Prostate gland (tissue), 2 donors: ENCODE data around the gene MRPS23. TPM values are rescaled to one million over a fixed set of nuclear protein-coding genes. Genes with fewer than 3 reads are reported as not detected.

Source experiments
- DNase-seq: peaks from one replicate; pipeline ENCODE4 v3.0.0-alpha.2; 2019; ENCODE audit warnings: low spot score
- H3K27ac ChIP-seq, 2 donors: fragments of 200-600 bp; sonication (generic); 2 replicates each; pipeline ENCODE4 v1.5.1; 2017 to 2019
- H3K27me3 ChIP-seq: fragments of 200-600 bp; sonication (generic); replicated peaks from 2 replicates; pipeline ENCODE4 v1.5.1; 2019; ENCODE audit not compliant: insufficient read depth
- H3K36me3 ChIP-seq, 2 donors: fragments of 200-600 bp; sonication (generic); 1 replicate in 1 of 2; 2 replicates in 1 of 2; pipeline versions ENCODE4 v1.5.1 to v1.8.1; 2017 to 2019
- H3K4me1 ChIP-seq: fragments of 200-600 bp; sonication (generic); replicated peaks from 2 replicates; pipeline ENCODE4 v1.5.1; 2019
- H3K4me3 ChIP-seq, 2 donors: fragments of 200-600 bp; sonication (generic); 2 replicates each; pipeline ENCODE4 v1.5.1; 2017 to 2019
- H3K9me3 ChIP-seq: fragments of 200-600 bp; sonication (generic); 2 replicates; pipeline ENCODE4 v1.5.1; 2017
- CTCF ChIP-seq, 4 experiments: fragments of 200-600 bp in 2 of 4; fragments of 450-650 bp in 2 of 4; sonication (generic) in 2 of 4; IDR thresholded peaks; 1 replicate in 3 of 4; 2 replicates in 1 of 4; pipeline ENCODE4 v1.5.1; 2016 to 2019; ENCODE audit warnings: antibody characterized with exemption in 4 of 4, mild to moderate bottlenecking in 2 of 4, moderate library complexity in 2 of 4
- POLR2A ChIP-seq: fragments of 450-650 bp; IDR thresholded peaks from one replicate; pipeline ENCODE4 v1.6.1; 2016; ENCODE audit warnings: antibody characterized with exemption, mild to moderate bottlenecking
- POLR2AphosphoS5 ChIP-seq: sonication (generic); formaldehyde crosslinking; IDR thresholded peaks from one replicate; pipeline ENCODE4 v1.6.1; 2017; ENCODE audit warnings: antibody characterized with exemption
- WGBS: methylation state at CpG from one replicate; pipeline ENCODE4 v1.1.5; 2018; 5-methylcytosine and 5-hydroxymethylcytosine counted together
- intact Hi-C: fragments of 100-400 bp; cut with DNase I; formaldehyde crosslinking; loops from one replicate; pipeline ENCODE4 v1.14.2; 2022
- total RNA-seq, 2 donors: library from RNA; depleted of rRNA; stranded (reverse); fragments of >200 nt; gene quantifications; one replicate each; pipeline ENCODE4 v1.1.0, GENCODE V29; 2016

MRPS23 gene
- total RNA-seq, 2 donors from 2014 or later: 29.0 to 43.1 TPM

DNA sequence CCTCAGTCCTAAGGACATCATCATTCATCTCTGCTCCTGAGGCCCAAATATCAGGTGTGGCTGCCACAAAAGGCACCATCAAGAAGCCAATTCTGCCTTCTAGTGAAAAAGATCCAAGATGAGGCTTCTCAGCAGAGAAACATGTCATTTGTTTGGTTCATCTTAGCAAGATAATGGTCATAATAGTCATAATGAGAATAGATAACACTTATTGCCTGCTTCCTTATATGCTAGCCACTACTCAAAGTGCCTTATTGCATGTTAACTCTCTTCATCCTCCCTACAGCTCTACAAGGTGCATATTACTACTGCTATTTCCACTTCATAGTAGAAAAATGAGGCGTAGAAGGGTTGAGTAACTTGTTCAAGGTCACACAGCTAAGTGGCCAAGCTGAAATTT lies 45.0 kb upstream of the MRPS23 start:
- WGBS: 74% methylated on average over 1 of the region's 1 CpG
- no peak for TF ChIP-seq POLR2AphosphoS5
- TF ChIP-seq CTCF (IDR thresholded peaks at IDR 0.05): no peak
- TF ChIP-seq POLR2A: no peak
- Histone ChIP-seq H3K36me3 (no peaks in the 10 kb centered on the region), H3K9me3 (no peaks in the 10 kb centered on the region), H3K4me3 (no peak overlapping the region), H3K27ac (peak overlapping the region; percentile 53 to 87), H3K27me3 (no peaks in the 10 kb centered on the region), H3K4me1 (peaks cover 44% of the 10 kb centered on the region)
- no peak for DNase-seq
- intact Hi-C loops: loop anchor here (5.0 kb wide), 2 partner anchors 32 to 92 kb away; partner anchors contain the start of gene VEZF1

DNA sequence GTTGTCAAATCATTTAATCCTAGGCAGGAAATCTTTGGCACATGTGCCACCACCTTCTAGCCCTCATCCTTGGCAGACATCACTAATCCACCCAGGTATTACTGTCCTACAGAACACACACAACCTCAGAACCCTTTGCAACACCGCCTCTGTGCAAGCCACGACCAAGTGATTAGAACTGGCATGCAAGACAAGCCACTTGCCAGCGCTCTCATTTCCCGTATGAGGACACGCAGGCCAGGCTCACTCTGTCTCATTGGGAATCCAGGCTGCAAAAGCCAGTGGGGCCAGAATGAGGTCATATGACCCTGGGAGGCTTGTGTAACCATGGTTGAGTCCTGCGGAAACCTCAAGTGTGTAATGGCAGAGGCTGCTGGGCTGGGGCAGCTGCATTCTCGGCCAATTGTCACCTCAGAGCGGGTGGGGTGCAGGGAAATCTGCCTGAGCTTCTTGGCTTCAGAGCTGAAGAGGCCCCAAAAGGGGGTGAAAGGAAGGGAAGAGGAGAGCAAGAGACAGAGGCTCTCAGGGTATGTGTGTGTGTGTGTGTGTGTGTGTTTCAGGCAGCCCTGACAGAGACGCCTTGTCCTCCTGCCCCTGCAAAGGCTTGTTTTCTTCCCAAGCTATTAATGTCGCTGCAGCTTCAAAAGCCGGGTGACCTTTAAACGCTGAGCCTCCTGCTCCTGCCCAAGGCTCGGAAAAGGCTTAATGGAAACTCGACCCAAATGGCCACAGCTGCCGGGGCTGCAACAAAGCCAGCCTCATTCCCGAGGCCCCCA lies 43.2 kb upstream of the MRPS23 start:
- no peaks in the 10 kb centered on the region for H3K27me3 ChIP-seq
- no peaks in the 10 kb centered on the region for H3K36me3 ChIP-seq
- no peaks in the 10 kb centered on the region for H3K9me3 ChIP-seq
- TF ChIP-seq POLR2A: peak; percentile 42
- peak; percentile 63 for TF ChIP-seq POLR2AphosphoS5
- no peak for TF ChIP-seq CTCF (IDR thresholded peaks at IDR 0.05)
- 3% methylated on average over 16 of the region's 16 CpGs for WGBS
- peak overlapping the region; percentile 71 to 87 for H3K27ac ChIP-seq
- no peak overlapping the region for H3K4me3 ChIP-seq
- DNase-seq: peak; percentile 85
- H3K4me1 ChIP-seq: peaks cover 30% of the 10 kb centered on the region
- intact Hi-C loops: loop anchor here (2.0 to 5.0 kb wide), 3 partner anchors 34 to 94 kb away; partner anchors contain the start of genes CUEDC1 and VEZF1

DNA sequence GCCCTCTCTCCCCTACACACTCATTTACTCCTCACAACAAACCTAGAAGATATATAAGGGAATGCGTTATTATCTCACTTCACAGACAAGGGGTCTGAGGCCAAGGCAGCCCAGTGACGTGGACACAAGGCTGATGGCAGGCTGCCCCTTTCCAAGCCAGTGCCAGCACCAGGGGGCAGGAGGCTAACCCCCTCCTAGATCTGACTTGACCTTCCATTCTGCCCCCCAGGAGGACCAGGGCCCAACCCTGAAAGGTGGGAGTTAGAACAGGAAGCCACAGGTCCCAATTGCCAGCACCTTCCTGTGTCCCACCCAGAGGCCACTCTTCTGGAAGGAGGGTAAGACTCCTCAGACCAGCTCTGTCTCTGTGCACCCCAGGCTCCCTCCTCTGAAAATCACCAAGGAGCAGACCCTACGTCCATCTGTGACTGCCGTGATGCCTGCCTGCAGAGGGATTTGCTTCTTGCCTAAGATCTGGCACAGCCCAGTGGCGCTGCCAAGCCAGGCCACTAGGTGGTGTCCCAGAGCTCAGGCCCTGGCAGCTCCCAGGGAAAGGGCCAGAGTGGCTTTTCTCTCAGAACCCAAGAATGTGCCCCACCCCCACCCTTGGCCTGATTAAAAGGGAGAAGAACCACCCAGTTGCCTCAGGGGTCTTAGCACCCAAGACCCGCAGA lies 42.4 kb upstream of the MRPS23 start:
- intact Hi-C loops: loop anchor here (2.0 to 5.0 kb wide), 3 partner anchors 35 to 95 kb away; partner anchors contain the start of genes CUEDC1 and VEZF1
- Histone ChIP-seq H3K27me3 (no peaks in the 10 kb centered on the region), H3K9me3 (no peaks in the 10 kb centered on the region), H3K36me3 (no peaks in the 10 kb centered on the region), H3K4me1 (peaks cover 30% of the 10 kb centered on the region), H3K27ac (peak overlapping the region; percentile 71 to 87), H3K4me3 (no peak overlapping the region)
- peak; percentile 79 for DNase-seq
- TF ChIP-seq POLR2AphosphoS5 (no peak), CTCF (IDR thresholded peaks at IDR 0.05) (peak; percentile 85 to 97 (median 95))
- WGBS: 51% methylated on average over 6 of the region's 6 CpGs

DNA sequence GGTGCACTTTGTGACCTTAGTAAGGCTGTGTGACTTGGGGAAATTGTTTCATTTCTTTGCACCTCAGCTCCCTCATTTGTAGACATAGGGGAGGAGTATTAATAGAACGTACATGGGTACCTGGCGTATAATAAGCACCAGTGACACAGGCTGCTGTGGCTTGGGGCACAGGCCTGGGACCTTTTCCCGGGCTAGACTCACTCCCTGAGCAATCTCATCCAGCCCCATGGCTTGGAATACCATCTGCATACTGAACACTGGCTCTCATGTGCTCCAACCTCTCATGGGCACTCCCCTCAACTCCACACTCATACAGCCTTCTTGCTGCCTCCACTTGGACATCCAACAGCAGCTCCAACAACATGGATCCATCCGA lies 41.0 kb upstream of the MRPS23 start:
- H3K4me3 ChIP-seq: no peak overlapping the region
- H3K4me1 ChIP-seq: peaks cover 30% of the 10 kb centered on the region
- no peaks in the 10 kb centered on the region for H3K9me3 ChIP-seq
- no peaks in the 10 kb centered on the region for H3K27me3 ChIP-seq
- no peaks in the 10 kb centered on the region for H3K36me3 ChIP-seq
- H3K27ac ChIP-seq: peak overlapping the region; percentile 71 to 87
- no peak for TF ChIP-seq POLR2A
- no peak for TF ChIP-seq CTCF (IDR thresholded peaks at IDR 0.05)
- no peak for TF ChIP-seq POLR2AphosphoS5
- intact Hi-C loops: loop anchor here (5.0 kb wide), 2 partner anchors 36 to 96 kb away; partner anchors contain the start of gene VEZF1
- DNase-seq: no peak
- WGBS: 62% methylated on average over 4 of the region's 4 CpGs
